Muscle of arm (tissue), 14 donors: ENCODE data around the gene PEX26. TPM values are rescaled to one million over a fixed set of nuclear protein-coding genes. Genes with fewer than 3 reads are reported as not detected.
"Not testable (repeated sequence)": the region's sequence is repeated elsewhere in the genome, so short reads cannot be mapped to it uniquely, and the experiment has no call there.

Source experiments
- DNase-seq: peaks from one replicate; pipeline ENCODE4 v3.0.0-alpha.2; 2013
- long read RNA-seq, 11 donors: transcript quantifications; one replicate each; lab custom pipeline, GENCODE V29; 2026
- polyA plus RNA-seq, 12 donors: library from polyadenylated mRNA; unstranded; fragments of 120-200 nt; gene quantifications; one replicate each; pipeline ENCODE4 v1.2.1, GENCODE V29; 2013; ENCODE audit not compliant: insufficient read length in 12 of 12

Gene PEX26
- polyA plus RNA-seq = 10 to 100 TPM in 11 of 12 donors, not detected in 1; 11.8 to 19.6 (median 16.1) TPM
- long read RNA-seq, donor 1, full-length matches to known transcripts = 2 of 14 reads
- long read RNA-seq, donor 1, partial matches to known transcripts = 12 of 14 reads
- long read RNA-seq, donor 1, other reads (novel, unspliced or antisense) = 0 of 14 reads
- long read RNA-seq, donor 2, partial matches to known transcripts = 23 of 24 reads
- long read RNA-seq, donor 2, other reads (novel, unspliced or antisense) = 0 of 24 reads
- long read RNA-seq, donor 3, partial matches to known transcripts = 15 of 15 reads
- long read RNA-seq, donor 3, other reads (novel, unspliced or antisense) = 0 of 15 reads
- long read RNA-seq, donor 4, partial matches to known transcripts = 7 of 7 reads
- long read RNA-seq, donor 4, other reads (novel, unspliced or antisense) = 0 of 7 reads
- long read RNA-seq, donor 5, partial matches to known transcripts = 8 of 8 reads
- long read RNA-seq, donor 5, other reads (novel, unspliced or antisense) = 0 of 8 reads
- long read RNA-seq, donor 6, full-length matches to known transcripts = 1 of 13 reads
- long read RNA-seq, donor 6, partial matches to known transcripts = 12 of 13 reads
- long read RNA-seq, donor 6, other reads (novel, unspliced or antisense) = 0 of 13 reads
- long read RNA-seq, donor 7, partial matches to known transcripts = 0 of 1 reads
- long read RNA-seq, donor 7, other reads (novel, unspliced or antisense) = 0 of 1 reads
- long read RNA-seq, donor 8, full-length matches to known transcripts = 4 of 4 reads
- long read RNA-seq, donor 8, partial matches to known transcripts = 0 of 4 reads
- long read RNA-seq, donor 8, other reads (novel, unspliced or antisense) = 0 of 4 reads
- long read RNA-seq, donor 9, full-length matches to known transcripts = 1 of 1 reads
- long read RNA-seq, donor 9, partial matches to known transcripts = 0 of 1 reads
- long read RNA-seq, donor 9, other reads (novel, unspliced or antisense) = 0 of 1 reads
- long read RNA-seq, donor 10, partial matches to known transcripts = 0 of 3 reads
- long read RNA-seq, donor 10, other reads (novel, unspliced or antisense) = 0 of 3 reads
- long read RNA-seq, donor 11, partial matches to known transcripts = 21 of 21 reads
- long read RNA-seq, donor 11, other reads (novel, unspliced or antisense) = 0 of 21 reads

DNA sequence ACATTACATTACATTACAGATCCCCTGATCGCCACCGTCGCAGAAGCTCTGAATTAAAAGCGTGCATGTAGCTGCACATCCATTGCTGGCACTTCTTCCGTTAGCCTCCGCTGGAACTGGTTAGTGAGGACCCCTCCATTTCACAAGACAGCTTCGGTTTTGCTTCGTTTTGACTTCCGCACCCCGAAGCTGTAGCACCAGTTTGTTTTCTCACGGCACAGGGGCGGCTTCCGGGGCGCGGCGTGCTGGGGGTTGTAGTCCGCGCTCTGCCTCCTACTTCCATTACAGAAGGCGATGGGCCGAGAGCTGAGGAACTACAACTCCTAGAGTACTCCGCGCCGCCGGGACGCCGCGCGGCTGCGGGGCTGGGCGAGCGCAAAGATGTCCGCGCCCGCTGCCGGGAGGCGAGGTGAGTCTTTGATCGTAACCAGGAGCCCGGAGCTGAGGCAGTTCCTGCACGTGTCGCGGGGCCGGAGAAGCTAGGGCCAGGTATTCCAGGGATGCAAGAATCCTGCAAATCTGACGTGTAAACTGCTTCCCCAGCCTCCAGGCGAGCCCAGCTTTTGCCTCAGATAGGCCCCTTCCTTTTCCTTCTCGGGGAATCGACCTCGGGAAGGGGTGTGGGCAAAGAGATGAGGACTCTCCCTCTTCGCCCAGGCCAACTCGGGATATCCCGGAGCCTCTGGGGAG is at the start of gene PEX26:
Gene PEX26 (plus strand): TSS at position 352 of the 690 bp plus-strand sequence. CDS start 387 bp downstream, outside the sequence.
- peak; percentile 96 for DNase-seq

- no peak for DNase-seq
Measured at GRCh38 chr22:18028817-18029527, 48.8 kb upstream of the PEX26 start.

DNA sequence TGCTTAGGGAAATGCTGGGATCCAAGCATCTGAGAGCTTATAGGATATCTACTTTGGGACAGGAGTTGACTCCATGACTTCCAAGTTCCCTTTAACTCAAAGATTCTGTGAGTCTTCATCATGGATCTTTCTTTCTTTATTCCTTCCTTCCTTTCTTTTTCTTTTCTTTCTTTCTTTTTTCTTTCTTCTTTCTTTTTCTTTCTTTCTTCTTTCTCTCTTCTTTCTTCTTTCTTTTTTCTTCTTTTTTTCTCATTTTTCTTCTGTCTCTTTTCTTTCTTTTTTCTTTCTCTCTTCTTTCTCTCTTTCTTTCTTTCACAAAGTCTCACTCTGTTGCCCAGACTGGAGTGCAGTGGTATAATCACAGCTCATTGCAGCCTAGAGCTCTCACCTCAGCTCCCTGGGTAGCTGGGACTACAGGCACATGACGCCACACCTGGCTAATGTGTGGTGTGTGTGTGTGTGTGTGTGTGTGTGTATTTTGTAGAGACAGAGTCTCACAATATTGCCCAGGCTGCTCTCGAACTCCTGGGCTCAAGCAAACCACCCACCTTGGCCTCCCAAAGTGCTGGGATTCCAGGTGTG is 48.0 kb upstream of the PEX26 start:
- DNase-seq = no peak

DNA sequence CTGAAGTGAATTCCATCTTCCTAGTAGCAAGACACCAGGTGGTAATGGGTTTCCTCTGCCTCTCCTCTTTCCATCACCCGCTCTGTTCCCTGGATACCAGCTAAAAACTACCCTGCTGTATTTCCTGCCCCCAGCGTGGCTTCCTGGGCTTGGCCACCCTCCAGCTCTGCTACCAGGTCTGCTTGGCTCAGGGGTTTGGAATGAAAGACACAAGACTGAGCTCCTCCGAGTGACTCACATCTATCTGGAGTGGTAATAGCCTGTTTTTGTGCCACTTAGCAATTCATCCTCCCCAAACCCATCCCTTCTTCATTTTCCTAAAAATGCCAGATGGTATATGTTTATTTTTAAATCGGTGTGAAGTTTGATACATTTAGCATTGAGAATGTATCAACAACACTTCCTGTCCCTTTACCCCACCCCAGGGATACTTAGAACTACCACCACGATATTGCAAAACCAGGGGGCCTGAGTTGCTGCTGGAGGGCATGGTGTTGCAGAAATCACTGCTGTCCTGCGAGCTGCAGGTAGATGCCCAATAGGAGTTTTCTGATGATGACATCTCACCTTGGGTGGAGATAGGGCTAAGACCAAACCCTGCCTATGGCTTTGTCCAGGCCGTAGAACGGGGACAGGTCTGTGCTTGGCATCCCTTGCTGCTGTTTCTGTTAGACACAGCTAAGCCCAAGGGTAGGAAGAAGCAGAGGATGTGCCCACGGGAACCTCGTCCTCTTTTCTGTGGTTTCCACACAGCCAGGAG is 45.9 kb upstream of the PEX26 start:
- no peak for DNase-seq

DNA sequence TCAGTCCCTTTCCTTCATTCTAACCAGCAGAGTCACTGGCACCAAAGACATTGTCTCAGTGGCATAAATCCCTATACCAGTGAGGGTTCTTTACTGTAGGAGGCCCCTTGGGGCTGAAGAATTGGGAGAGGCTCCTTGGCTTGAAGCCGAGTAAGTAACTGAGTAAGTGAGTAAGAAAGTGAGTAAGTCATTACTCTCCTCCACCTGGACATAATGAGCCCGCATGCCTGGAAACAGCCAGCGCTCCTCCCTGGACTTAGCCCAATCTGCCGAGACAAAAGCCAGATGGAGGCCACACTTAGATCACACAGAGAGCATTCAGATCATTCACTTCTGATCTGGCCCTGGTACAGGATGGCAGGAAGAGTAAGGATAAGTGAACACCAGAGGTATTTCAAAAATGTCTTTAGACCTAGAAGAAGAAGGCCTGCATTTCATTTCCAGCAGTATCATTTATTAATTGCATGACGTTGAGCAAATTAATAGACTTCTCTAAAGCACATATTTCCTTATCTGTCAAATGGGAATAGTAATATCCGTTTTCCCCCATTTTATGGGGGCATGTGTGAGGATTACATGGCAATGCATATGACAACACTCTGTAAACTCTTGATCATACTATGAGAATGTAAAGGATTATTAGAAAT is 45.2 kb upstream of the PEX26 start:
- DNase-seq = no peak

DNA sequence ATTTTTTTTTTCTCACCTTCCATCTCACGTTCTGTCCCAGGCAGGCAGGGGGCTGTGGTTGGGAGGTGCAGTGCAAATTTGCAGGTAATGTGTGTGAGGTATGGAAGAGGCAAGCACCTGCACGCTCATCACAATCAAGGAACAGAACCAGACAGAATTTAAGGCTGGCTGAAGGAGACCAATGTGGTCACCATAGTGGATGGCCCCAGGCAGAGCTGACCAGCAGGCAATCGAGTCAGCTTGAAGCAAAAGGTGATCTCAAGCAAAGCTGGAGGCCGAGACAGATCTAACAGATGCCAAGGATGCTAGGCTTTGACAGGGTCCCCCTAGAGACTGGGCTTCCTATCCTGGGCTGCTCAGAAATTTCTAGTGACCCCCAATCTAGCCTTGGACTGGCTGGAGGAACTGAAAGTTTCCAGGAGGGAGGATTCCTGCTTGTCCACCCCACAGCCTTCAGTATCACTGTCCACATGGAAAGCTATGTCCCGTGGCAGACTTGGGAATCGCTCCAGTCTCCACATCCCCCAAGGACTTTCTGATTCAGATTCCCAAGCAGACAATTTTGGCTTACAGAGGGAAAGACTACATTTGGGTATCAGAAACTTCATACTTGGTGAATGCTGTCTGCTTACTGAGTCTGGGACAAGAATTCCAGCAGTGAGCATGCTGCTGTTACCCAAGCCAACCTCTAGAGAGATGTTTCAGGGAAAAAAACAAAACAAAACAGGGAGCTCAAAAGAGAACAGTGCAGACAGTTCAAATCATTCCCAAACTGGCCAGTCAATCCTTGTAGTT is 44.4 kb upstream of the PEX26 start:
- no peak for DNase-seq

- no peak for DNase-seq
Measured at GRCh38 chr22:18034076-18034475, 43.7 kb upstream of the PEX26 start.

GRCh38 chr22:18035751-18036150 is 42.0 kb upstream of the PEX26 start:
- DNase-seq = no peak

DNA sequence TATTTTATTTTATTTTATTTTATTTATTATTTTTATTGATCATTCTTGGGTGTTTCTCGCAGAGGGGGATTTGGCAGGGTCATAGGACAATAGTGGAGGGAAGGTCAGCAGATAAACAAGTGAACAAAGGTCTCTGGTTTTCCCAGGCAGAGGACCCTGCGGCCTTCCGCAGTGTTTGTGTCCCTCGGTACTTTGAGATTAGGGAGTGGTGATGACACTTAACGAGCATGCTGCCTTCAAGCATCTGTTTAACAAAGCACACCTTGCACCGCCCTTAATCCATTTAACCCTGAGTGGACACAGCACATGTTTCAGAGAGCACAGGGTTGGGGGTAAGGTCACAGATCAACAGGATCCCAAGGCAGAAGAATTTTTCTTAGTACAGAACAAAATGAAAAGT is 36.9 kb upstream of the PEX26 start:
- DNase-seq = not testable (repeated sequence)

DNA sequence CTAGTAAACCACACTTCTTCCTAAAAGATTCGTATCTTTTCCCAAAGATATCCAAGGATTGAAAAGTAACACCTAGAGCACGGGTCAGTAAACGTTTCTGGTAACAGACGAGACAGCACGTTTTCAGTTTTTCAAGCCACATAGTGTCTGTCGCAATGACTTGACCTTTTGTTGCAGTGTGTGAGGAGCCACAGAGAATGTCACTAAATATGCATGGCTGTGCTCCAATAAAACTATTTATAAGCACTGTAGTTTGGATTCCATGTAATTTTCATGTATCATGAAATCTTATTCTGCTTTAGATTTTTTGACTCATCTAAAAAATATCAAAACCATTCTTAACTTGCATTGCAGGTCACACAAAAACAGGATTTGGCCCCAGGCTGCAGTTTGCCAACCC is 35.1 kb upstream of the PEX26 start:
- no peak for DNase-seq

- no peak for DNase-seq
Measured at GRCh38 chr22:18044548-18045271, 33.1 kb upstream of the PEX26 start.

DNA sequence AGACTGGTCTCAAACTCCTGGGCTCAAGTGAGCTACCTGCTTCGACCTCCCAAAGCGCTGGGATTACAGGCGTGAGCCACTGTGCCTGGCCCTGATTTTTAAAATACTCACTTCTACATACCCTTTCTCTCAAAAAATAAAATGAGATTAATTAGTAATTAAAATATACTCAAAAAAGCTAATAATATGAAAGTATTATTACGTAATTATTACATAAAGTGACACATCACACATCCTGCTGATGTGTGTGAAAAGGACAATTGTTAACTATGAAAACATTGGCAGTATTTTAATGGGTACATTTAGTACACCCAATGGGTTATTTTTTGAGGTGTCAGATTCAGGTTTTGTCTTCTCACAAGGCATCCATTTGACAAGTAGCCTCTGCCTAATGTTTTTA is 32.0 kb upstream of the PEX26 start:
- no peak for DNase-seq

DNA sequence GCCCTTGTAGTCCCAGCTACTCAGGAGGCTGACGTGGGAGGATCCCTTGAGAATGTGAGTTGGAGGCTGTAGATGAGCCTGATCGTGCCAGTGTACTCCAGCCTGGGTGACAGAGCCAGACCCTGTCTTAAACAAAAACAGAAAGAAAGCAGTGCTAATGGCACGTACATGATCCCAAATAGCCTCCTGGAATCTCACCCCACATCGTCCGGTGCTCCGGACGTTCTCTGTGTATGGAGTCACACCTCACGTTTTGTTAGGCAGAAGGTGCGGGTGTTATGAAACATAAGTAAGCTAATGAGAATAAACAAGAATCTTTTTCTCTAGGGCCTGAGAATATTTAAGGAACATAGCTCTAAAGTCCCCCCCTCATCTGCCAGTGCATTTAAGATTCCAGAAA is 29.7 kb upstream of the PEX26 start:
- DNase-seq = no peak

DNA sequence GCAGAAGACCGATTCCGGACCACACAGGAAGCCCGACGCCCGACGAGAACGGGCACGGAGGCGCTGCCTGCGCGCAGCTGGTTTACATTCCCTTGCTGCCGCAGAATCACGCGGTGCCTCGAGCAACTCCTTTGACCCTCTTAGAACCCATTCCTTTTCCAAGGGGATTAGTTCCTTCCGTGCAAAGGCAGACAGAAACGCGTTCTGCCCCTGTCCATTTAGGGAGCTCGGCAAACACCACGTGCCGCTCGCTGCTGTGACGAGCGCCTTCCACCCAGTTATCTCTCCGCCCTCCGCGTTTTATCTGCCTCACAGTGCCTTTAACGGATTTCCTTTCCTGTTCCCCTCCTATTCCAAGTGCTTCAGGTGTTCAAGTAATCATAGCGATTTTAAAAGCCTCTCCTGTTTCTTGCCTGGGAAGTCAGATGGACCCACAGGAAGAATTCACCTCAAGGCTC is 29.3 kb upstream of the PEX26 start:
- no peak for DNase-seq

DNA sequence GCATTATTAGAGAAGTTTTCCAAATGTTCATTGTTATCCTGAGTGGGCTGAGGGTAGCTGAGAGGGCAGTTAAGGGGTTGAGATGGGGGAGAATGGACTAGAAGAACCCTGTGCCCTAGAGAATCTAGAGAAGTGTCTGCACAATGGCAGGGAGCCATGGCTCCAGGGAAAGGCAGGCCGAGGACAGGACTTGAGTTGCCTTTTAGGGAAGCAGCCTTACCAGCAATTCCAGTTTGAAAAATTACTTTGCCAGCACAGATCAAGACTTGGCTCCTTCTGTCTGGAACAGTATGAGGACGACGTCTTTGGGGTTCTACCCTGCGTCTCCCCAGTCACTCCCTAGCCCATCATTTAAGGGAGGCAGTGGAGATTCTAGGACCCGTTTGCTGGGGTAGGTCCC is 27.7 kb upstream of the PEX26 start:
- DNase-seq = no peak

DNA sequence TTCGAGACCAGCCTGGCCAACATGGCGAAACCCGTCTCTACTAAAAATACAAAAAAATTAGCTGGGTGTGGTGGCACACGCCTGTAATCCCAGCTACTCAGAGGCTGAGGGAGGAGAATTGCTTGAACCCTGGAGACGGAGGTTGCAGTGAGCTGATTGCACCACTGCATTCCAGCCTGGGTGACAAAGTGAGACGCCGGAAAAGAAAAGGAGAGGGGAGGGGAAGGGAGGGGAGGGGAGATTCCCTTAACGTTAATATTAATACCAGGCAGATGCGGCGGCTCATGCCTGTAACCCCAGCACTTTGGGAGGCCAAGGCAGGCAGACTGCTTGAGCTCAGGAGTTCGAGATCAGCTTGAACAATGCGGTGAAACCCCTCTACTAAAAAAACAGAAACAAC is 26.7 kb upstream of the PEX26 start:
- not testable (repeated sequence) for DNase-seq

- DNase-seq = not testable (repeated sequence)
Measured at GRCh38 chr22:18053216-18053946, 24.4 kb upstream of the PEX26 start.
